GM12878 (cell line): ENCODE measurements around the gene CWC27.

Experiments
- GABPA ChIP-seq: IDR thresholded peaks from 2 replicates; pipeline ENCODE4 v1.6.1; 2014; ENCODE audit warnings: antibody characterized with exemption, low read depth, mild to moderate bottlenecking, inconsistent platforms
- MXI1 ChIP-seq: fragments of 150-350 bp; IDR thresholded peaks from 2 replicates; pipeline ENCODE4 v1.6.1; 2011; ENCODE audit warnings: low read depth, mild to moderate bottlenecking, inconsistent platforms, low read length, improper control_type of control experiment
- NR2C2 ChIP-seq: IDR thresholded peaks from 2 replicates; pipeline ENCODE4 v1.6.1; 2011; ENCODE audit warnings: borderline replicate concordance, low read depth; ENCODE audit not compliant: control insufficient read depth, insufficient read length
- POLR2A ChIP-seq: IDR thresholded peaks from 2 replicates; pipeline ENCODE4 v1.6.1; 2011; ENCODE audit warnings: low read depth, mild to moderate bottlenecking, low read length
- SMAD1 ChIP-seq: fragments of 450-650 bp; IDR thresholded peaks from 2 replicates; pipeline ENCODE4 v1.6.1; 2018; ENCODE audit warnings: mild to moderate bottlenecking, low read depth; ENCODE audit not compliant: partially characterized antibody
- ZNF274 ChIP-seq: IDR thresholded peaks from one replicate; pipeline ENCODE4 v1.8.0; 2011; ENCODE audit not compliant: insufficient read length, insufficient read depth
- TF ChIP-seq, protein P1 (sequence below), 3 experiments: IDR thresholded peaks in 2 of 3; conservative IDR thresholded peaks in 1 of 3; 2 replicates each; pipeline ENCODE4 v1.5.1; 2011; ENCODE audit warnings: low read depth in 3 of 3, low read length in 3 of 3, mild to moderate bottlenecking in 3 of 3, control low read depth in 2 of 3, moderate library complexity in 2 of 3, inconsistent platforms in 1 of 3, mixed read lengths in 1 of 3; ENCODE audit not compliant: control insufficient read depth in 2 of 3, insufficient read depth in 1 of 3; ENCODE audit errors: extremely low read depth in 1 of 3

DNA sequence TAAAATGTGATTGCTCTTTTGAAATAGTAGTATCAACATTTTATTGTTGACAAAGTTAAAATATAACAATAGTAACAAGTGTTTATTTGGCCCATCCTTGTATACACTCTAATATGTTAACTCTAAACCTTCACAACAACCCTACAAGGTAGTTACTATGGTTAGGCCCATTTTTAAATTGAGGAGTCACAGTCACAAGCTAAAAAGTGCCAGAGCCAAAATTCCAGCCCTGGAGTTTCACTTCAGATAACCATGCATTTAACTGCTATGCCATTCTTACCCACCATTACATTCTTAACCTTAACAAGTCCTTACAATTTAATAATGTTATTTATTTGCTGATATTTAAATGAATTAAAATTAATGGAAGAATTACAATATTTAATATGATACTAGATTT is 91.2 kb downstream of the CWC27 start:
- TF ChIP-seq, protein P1, sequence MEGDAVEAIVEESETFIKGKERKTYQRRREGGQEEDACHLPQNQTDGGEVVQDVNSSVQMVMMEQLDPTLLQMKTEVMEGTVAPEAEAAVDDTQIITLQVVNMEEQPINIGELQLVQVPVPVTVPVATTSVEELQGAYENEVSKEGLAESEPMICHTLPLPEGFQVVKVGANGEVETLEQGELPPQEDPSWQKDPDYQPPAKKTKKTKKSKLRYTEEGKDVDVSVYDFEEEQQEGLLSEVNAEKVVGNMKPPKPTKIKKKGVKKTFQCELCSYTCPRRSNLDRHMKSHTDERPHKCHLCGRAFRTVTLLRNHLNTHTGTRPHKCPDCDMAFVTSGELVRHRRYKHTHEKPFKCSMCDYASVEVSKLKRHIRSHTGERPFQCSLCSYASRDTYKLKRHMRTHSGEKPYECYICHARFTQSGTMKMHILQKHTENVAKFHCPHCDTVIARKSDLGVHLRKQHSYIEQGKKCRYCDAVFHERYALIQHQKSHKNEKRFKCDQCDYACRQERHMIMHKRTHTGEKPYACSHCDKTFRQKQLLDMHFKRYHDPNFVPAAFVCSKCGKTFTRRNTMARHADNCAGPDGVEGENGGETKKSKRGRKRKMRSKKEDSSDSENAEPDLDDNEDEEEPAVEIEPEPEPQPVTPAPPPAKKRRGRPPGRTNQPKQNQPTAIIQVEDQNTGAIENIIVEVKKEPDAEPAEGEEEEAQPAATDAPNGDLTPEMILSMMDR (IDR thresholded peaks at IDR 0.05 in 2 of 3, conservative IDR thresholded peaks at IDR 0.05 in 1 of 3; ENCODE audit: control insufficient read depth in 2 of 3, extremely low read depth in 1 of 3, insufficient read depth in 1 of 3, low read depth in 3 of 3, low read length in 3 of 3): no peak
- TF ChIP-seq ZNF274: no peak
- no peak for TF ChIP-seq MXI1
- no peak for TF ChIP-seq NR2C2
- TF ChIP-seq POLR2A: no peak
- TF ChIP-seq GABPA: no peak
- TF ChIP-seq SMAD1: no peak
